H1 (cell line): Measurements from ENCODE around the gene ELP4. TPM values are rescaled to one million over a fixed set of nuclear protein-coding genes. Genes with fewer than 3 reads are reported as not detected.

Source experiments
- CTCF ChIA-PET: fragments of 300-600 bp; sonication (Branson Sonifier 250); formaldehyde crosslinking; loops from one replicate; lab custom pipeline; 2021; ENCODE audit not compliant: partially characterized antibody; lab: Charles Lee
- POLR2A ChIA-PET: fragments of 300-600 bp; sonication (Branson Sonifier 250); formaldehyde crosslinking; loops from one replicate; lab custom pipeline; 2021; ENCODE audit warnings: inconsistent platforms; ENCODE audit not compliant: partially characterized antibody; lab: Charles Lee
- DNase-seq, 2 experiments: peaks; one replicate each; pipeline versions ENCODE4 v3.0.0 to v3.0.0-alpha.2; 2010 to 2022; ENCODE audit warnings: low spot score in 2 of 2, low read depth in 1 of 2, mixed read lengths in 1 of 2
- FAIRE-seq: peaks from 2 replicates; lab custom pipeline; 2011; peaks lifted over from hg19 to GRCh38; lab: Jason Lieb, UNC
- H2AFZ ChIP-seq: 2 replicates; pipeline ENCODE4 v1.8.1; 2012; ENCODE audit warnings: low read length, inconsistent platforms
- H2AK5ac ChIP-seq: 2 replicates; pipeline ENCODE4 v1.6.1; 2013; ENCODE audit warnings: low read depth, low read length
- H2BK120ac ChIP-seq: replicated peaks from 2 replicates; pipeline ENCODE3; 2013; ENCODE audit warnings: low read depth, low read length, inconsistent platforms
- H2BK12ac ChIP-seq: 2 replicates; pipeline ENCODE4 v1.6.1; 2013; ENCODE audit warnings: low read depth, low read length
- H2BK15ac ChIP-seq: 2 replicates; pipeline ENCODE4 v1.6.1; 2013; ENCODE audit warnings: low read length
- H2BK20ac ChIP-seq: 2 replicates; pipeline ENCODE4 v1.6.1; 2013; ENCODE audit warnings: low read length
- H2BK5ac ChIP-seq: 2 replicates; pipeline ENCODE4 v1.6.1; 2013; ENCODE audit warnings: low read depth, low read length
- H3K14ac ChIP-seq: 2 replicates; pipeline ENCODE4 v1.6.1; 2013; ENCODE audit warnings: inconsistent platforms; ENCODE audit not compliant: insufficient read length
- H3K18ac ChIP-seq: 2 replicates; pipeline ENCODE4 v1.6.1; 2013; ENCODE audit warnings: low read length; ENCODE audit errors: extremely low read depth
- H3K23ac ChIP-seq: 2 replicates; pipeline ENCODE4 v1.6.1; 2013; ENCODE audit warnings: inconsistent platforms; ENCODE audit not compliant: insufficient read length
- H3K23me2 ChIP-seq: 2 replicates; pipeline ENCODE4 v1.6.1; 2013; ENCODE audit warnings: low read depth, low read length
- H3K27ac ChIP-seq: 2 replicates; pipeline ENCODE4 v1.6.1; 2011; ENCODE audit warnings: low read depth, low read length, inconsistent platforms
- H3K27me3 ChIP-seq, 4 experiments: replicated peaks in 1 of 4; 1 replicate in 1 of 4; 2 replicates in 3 of 4; pipeline versions ENCODE4 v1.6.1 to v1.8.1; 2011 to 2013; ENCODE audit warnings: low read length in 3 of 4, mild to moderate bottlenecking in 3 of 4, inconsistent platforms in 2 of 4, mixed read lengths in 2 of 4, moderate library complexity in 1 of 4; ENCODE audit not compliant: control insufficient read depth in 3 of 4, insufficient read depth in 3 of 4; ENCODE audit errors: extremely low read depth in 1 of 4
- H3K36me3 ChIP-seq, 4 experiments: 2 replicates each; pipeline versions ENCODE4 v1.6.1 to v1.8.1; 2011 to 2013; ENCODE audit warnings: mild to moderate bottlenecking in 4 of 4, low read length in 3 of 4, moderate library complexity in 2 of 4, control low read depth in 1 of 4, inconsistent platforms in 1 of 4; ENCODE audit not compliant: insufficient read depth in 4 of 4, control insufficient read depth in 2 of 4
- H3K4ac ChIP-seq: replicated peaks from 2 replicates; pipeline ENCODE3; 2013; ENCODE audit warnings: low read length, low read depth, mixed read lengths, inconsistent platforms; ENCODE audit not compliant: insufficient read length
- H3K4me1 ChIP-seq, 4 experiments: replicated peaks in 1 of 4; 1 replicate in 1 of 4; 2 replicates in 3 of 4; pipeline versions ENCODE4 v1.6.1 to v1.8.1; 2011 to 2013; ENCODE audit warnings: low read length in 3 of 4, inconsistent platforms in 2 of 4, mixed read lengths in 1 of 4; ENCODE audit not compliant: insufficient read depth in 4 of 4, control insufficient read depth in 3 of 4
- H3K4me2 ChIP-seq, 2 experiments: 2 replicates each; pipeline versions ENCODE4 v1.6.1 to v1.8.1; 2011 to 2013; ENCODE audit warnings: low read depth in 2 of 2, low read length in 2 of 2, control low read depth in 1 of 2, inconsistent platforms in 1 of 2, mild to moderate bottlenecking in 1 of 2; ENCODE audit not compliant: insufficient read depth in 1 of 2
- H3K4me3 ChIP-seq, 4 experiments: fragments of 200-600, 300-600 bp in 1 of 4; sonication (generic), shearing (Covaris generic), sonication (Bioruptor Twin) in 1 of 4; 2 replicates each; pipeline versions ENCODE4 v1.5.1 to v1.8.1; 2011 to 2016; ENCODE audit warnings: low read length in 4 of 4, low read depth in 3 of 4, control low read depth in 2 of 4, inconsistent platforms in 2 of 4, mild to moderate bottlenecking in 2 of 4, mixed read lengths in 1 of 4, moderate library complexity in 1 of 4; ENCODE audit not compliant: insufficient read depth in 2 of 4; ENCODE audit errors: extremely low read depth in 1 of 4
- H3K56ac ChIP-seq: replicated peaks from 2 replicates; pipeline ENCODE3; 2013; ENCODE audit warnings: low read depth, mild to moderate bottlenecking, mixed read lengths, low read length, inconsistent platforms; ENCODE audit not compliant: insufficient read length
- H3K79me1 ChIP-seq: 2 replicates; pipeline ENCODE4 v1.6.1; 2013; ENCODE audit warnings: low read depth, low read length, control low read depth
- H3K79me2 ChIP-seq, 2 experiments: 2 replicates each; pipeline versions ENCODE4 v1.6.1 to v1.8.1; 2012 to 2013; ENCODE audit warnings: low read length in 2 of 2, mild to moderate bottlenecking in 2 of 2, inconsistent platforms in 1 of 2; ENCODE audit not compliant: insufficient read depth in 2 of 2, control insufficient read depth in 1 of 2
- H3K9ac ChIP-seq, 4 experiments: replicated peaks in 1 of 4; 1 replicate in 1 of 4; 2 replicates in 3 of 4; pipeline versions ENCODE4 v1.6.1 to v1.8.1; 2011 to 2013; ENCODE audit warnings: low read depth in 3 of 4, low read length in 3 of 4, control low read depth in 2 of 4, mild to moderate bottlenecking in 2 of 4, moderate library complexity in 2 of 4, inconsistent platforms in 1 of 4; ENCODE audit errors: extremely low read depth in 1 of 4
- H3K9me3 ChIP-seq, 2 experiments: 2 replicates each; pipeline versions ENCODE4 v1.6.1 to v1.8.1; 2012 to 2013; ENCODE audit warnings: mild to moderate bottlenecking in 2 of 2, moderate library complexity in 2 of 2, control low read depth in 1 of 2, inconsistent platforms in 1 of 2, low read depth in 1 of 2, low read length in 1 of 2, mixed read lengths in 1 of 2; ENCODE audit not compliant: insufficient read depth in 2 of 2
- H4K20me1 ChIP-seq, 2 experiments: replicated peaks in 1 of 2; 2 replicates each; pipeline versions ENCODE3 to v1.8.1; 2011 to 2013; ENCODE audit warnings: inconsistent platforms in 2 of 2, low read length in 2 of 2, mild to moderate bottlenecking in 1 of 2; ENCODE audit not compliant: insufficient read depth in 2 of 2, control insufficient read depth in 1 of 2
- H4K5ac ChIP-seq: 2 replicates; pipeline ENCODE4 v1.6.1; 2013; ENCODE audit warnings: low read length, low read depth, mixed read lengths, inconsistent platforms; ENCODE audit not compliant: insufficient read length
- H4K8ac ChIP-seq: 2 replicates; pipeline ENCODE4 v1.8.0; 2013; ENCODE audit warnings: mild to moderate bottlenecking, moderate library complexity, low read length, inconsistent platforms; ENCODE audit not compliant: insufficient read depth; ENCODE audit errors: extremely low read depth
- H4K91ac ChIP-seq: replicated peaks from 2 replicates; pipeline ENCODE3; 2013; ENCODE audit warnings: low read length, mixed read lengths, inconsistent platforms; ENCODE audit not compliant: insufficient read length
- SP4 ChIP-seq: IDR thresholded peaks from 2 replicates; pipeline ENCODE4 v1.6.1; 2012; ENCODE audit warnings: low read length, inconsistent platforms
- TAF1 ChIP-seq: IDR thresholded peaks from 2 replicates; pipeline ENCODE4 v1.6.1; 2011; ENCODE audit warnings: mild to moderate bottlenecking, low read depth, low read length
- WGBS, 2 experiments: shearing (Covaris generic) in 1 of 2; methylation state at CpG; one replicate each; pipeline versions ENCODE4 v1.1.6 to v1.1.7; 2013 to 2015; ENCODE audit warnings: low lambda C conversion rate in 2 of 2, mixed read lengths in 2 of 2, inconsistent platforms in 1 of 2, low coverage in 1 of 2, missing lambda C conversion rate in 1 of 2; ENCODE audit not compliant: insufficient replicate concordance in 2 of 2, insufficient coverage in 1 of 2, insufficient read length in 1 of 2; ENCODE audit errors: extremely low coverage in 1 of 2, missing lambda C conversion rate in 1 of 2; 5-methylcytosine and 5-hydroxymethylcytosine counted together
- polyA plus RNA-seq, 7 experiments: library from polyadenylated mRNA; depleted of rRNA in 3 of 7; stranded (reverse) in 5 of 7; unstranded in 2 of 7; fragments of >200 nt in 5 of 7; fragments of 200-250 nt in 2 of 7; gene quantifications; 1 replicate in 5 of 7; 2 replicates in 1 of 7; 4 replicates in 1 of 7; pipeline versions ENCODE4 v1.2.1 to v1.2.3, GENCODE V29; 2011 to 2013; ENCODE audit warnings: missing spikeins in 2 of 7, mixed read lengths in 2 of 7
- total RNA-seq: library from RNA; stranded (reverse); fragmentation: NEBNext Ultra II Directional; extraction: Animal tissue kit (Norgen Biotek cat#: 25700); gene quantifications from 2 replicates; pipeline ENCODE4 v1.2.1, GENCODE V29; 2021

The ELP4 gene
- total and polyA plus RNA-seq, 2 of the 8 experiments (the other 6 are each of a cell fraction or from before 2014, with no cell fraction given): 14.0 to 18.6 TPM

DNA sequence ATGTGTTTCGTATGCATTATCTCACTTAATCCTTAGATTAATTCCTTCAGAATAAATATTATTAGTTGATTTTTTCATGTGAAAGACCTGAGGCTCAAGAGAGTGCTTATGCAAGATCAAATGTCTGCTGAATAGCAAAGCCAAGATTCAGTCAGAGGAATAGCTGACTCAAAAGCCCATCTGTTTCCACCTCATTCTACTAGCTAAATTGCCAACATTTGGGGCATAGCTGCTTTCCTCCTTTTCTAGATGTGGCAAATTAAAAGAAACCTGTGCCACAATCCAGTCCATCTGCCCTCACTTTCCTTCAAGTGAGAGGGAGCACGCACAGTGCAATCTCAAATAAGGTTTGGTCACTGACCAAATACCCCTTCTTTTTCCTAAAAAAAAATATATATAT is 180.5 kb downstream of the ELP4 start:
- no peak overlapping the region for H4K8ac ChIP-seq
- H3K79me1 ChIP-seq: no peaks in the 10 kb centered on the region
- no peak overlapping the region for H4K5ac ChIP-seq
- no peak overlapping the region for H3K14ac ChIP-seq
- no peak overlapping the region for H3K27ac ChIP-seq
- no peak overlapping the region for H3K56ac ChIP-seq
- no peak for FAIRE-seq
- DNase-seq: no peak
- no peak overlapping the region for H2BK12ac ChIP-seq
- no peak overlapping the region for H3K9ac ChIP-seq
- H2AK5ac ChIP-seq: no peak overlapping the region
- TF ChIP-seq TAF1 (no peak), SP4 (no peak)
- TF ChIP-seq, all 59 proteins: peak for 0
- Histone ChIP-seq H3K4me3 (no peak overlapping the region), H2BK20ac (no peak overlapping the region), H3K79me2 (no peaks in the 10 kb centered on the region), H2BK15ac (no peak overlapping the region), H2BK120ac (no peak overlapping the region), H4K91ac (no peak overlapping the region), H3K23ac (no peak overlapping the region), H3K9me3 (no peaks in the 10 kb centered on the region), H3K4me1 (peaks cover 0 to 3% (median 0%) of the 10 kb centered on the region in 4 experiments; a peak in 1 of 7 replicates), H3K23me2 (no peaks in the 10 kb centered on the region), H3K4ac (no peak overlapping the region), H3K4me2 (no peak overlapping the region), H3K36me3 (no peaks in the 10 kb centered on the region), H3K18ac (no peak overlapping the region), H3K27me3 (no peaks in the 10 kb centered on the region), H4K20me1 (no peaks in the 10 kb centered on the region), H2AFZ (no peak overlapping the region), H2BK5ac (no peak overlapping the region)
- CTCF ChIA-PET: interaction anchor here (1.4 kb wide), 1 partner anchor 18 kb away, joined by 3 read pairs; no protein-coding TSS in a partner anchor
- WGBS, 2 experiments: 85% methylated on average over 2 of the region's 2 CpGs; no CpG with 5 or more reads in 1 of the 2 experiments
- POLR2A ChIA-PET: no interaction called here
